HL-60 (cell line): Measurements from ENCODE around the gene JADE2.

Experiments
- GABPA ChIP-seq: IDR thresholded peaks from 2 replicates; pipeline ENCODE4 v1.6.1; 2012; ENCODE audit warnings: low read depth
- TF ChIP-seq, protein P1 (sequence below): IDR thresholded peaks from one replicate; pipeline ENCODE4 v1.5.1; 2011; ENCODE audit warnings: low read length, control low read depth, inconsistent platforms; ENCODE audit not compliant: insufficient read depth

DNA sequence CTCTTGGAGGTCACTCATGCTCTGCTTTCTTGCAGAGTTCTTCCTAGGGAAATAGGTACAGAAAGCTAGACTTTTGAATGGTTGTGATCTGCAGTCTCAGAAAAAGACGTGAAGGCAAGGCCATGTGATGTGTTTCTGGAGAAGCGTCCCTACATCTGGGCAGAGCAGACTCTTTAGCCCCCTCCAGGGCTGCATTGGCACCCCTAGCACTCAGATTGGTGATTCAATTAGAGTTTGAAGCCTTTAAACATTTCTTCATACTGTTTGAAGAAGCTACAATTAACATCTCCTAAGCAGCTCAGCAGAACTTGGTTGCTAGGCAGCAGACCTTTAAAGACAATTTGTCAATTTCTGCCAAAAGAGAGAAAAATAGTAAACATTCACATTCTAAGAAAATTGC, 21.6 kb downstream of the JADE2 start:
- TF ChIP-seq, protein P1, sequence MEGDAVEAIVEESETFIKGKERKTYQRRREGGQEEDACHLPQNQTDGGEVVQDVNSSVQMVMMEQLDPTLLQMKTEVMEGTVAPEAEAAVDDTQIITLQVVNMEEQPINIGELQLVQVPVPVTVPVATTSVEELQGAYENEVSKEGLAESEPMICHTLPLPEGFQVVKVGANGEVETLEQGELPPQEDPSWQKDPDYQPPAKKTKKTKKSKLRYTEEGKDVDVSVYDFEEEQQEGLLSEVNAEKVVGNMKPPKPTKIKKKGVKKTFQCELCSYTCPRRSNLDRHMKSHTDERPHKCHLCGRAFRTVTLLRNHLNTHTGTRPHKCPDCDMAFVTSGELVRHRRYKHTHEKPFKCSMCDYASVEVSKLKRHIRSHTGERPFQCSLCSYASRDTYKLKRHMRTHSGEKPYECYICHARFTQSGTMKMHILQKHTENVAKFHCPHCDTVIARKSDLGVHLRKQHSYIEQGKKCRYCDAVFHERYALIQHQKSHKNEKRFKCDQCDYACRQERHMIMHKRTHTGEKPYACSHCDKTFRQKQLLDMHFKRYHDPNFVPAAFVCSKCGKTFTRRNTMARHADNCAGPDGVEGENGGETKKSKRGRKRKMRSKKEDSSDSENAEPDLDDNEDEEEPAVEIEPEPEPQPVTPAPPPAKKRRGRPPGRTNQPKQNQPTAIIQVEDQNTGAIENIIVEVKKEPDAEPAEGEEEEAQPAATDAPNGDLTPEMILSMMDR, result no peak
- no peak for TF ChIP-seq GABPA
